Colonic mucosa (tissue), 4 donors: ENCODE measurements around the gene CACNA2D1. TPM values are rescaled to one million over a fixed set of nuclear protein-coding genes. Genes with fewer than 3 reads are reported as not detected.

Experiments used
- DNase-seq: peaks from one replicate; pipeline ENCODE4 v3.0.0-alpha.2; 2020
- H3K27ac ChIP-seq: fragments of 200-600 bp; one replicate; pipeline ENCODE4 v1.8.0; 2021
- H3K27me3 ChIP-seq: fragments of 200-600 bp; one replicate; pipeline ENCODE4 v1.8.0; 2021
- H3K36me3 ChIP-seq: fragments of 200-600 bp; one replicate; pipeline ENCODE4 v1.8.0; 2021
- H3K4me1 ChIP-seq: fragments of 200-600 bp; one replicate; pipeline ENCODE4 v1.8.0; 2021; ENCODE audit warnings: mild to moderate bottlenecking
- H3K4me3 ChIP-seq: fragments of 200-600 bp; one replicate; pipeline ENCODE4 v1.8.0; 2021
- H3K9ac ChIP-seq, 2 donors: one replicate each; pipeline ENCODE4 v1.7.0; 2013; ENCODE audit warnings: control low read depth in 2 of 2, low read depth in 2 of 2, low read length in 2 of 2
- H3K9me3 ChIP-seq: fragments of 200-600 bp; one replicate; pipeline ENCODE4 v1.8.0; 2021
- CTCF ChIP-seq: fragments of 200-600 bp; IDR thresholded peaks from one replicate; pipeline ENCODE4 v1.8.0; 2022; ENCODE audit warnings: antibody characterized with exemption, mild to moderate bottlenecking
- intact Hi-C: fragments of 100-400 bp; cut with DNase I; formaldehyde crosslinking; loops from one replicate; pipeline ENCODE4 v1.14.1; 2022
- total RNA-seq, 2 donors: library from RNA; stranded (reverse); fragmentation: NEBNext Ultra II Directional in 1 of 2; extraction: Animal tissue kit (Norgen Biotek cat#: 25700) in 1 of 2; gene quantifications; one replicate each; pipeline ENCODE4 v1.2.1, GENCODE V29; 2021
- donor health status: healthy.
- donor health status: DM: no; HTN: no; CAD: no.
- donor health status: DM: no; HTN: no; CAD: no.

The CACNA2D1 gene
- total RNA-seq, 2 donors from 2014 or later: 1.4 to 9.3 TPM

GRCh38 chr7:82036146-82036886 lies 407.3 kb downstream of the CACNA2D1 start:
- intact Hi-C loops: no loop called here
- no peaks in the 10 kb centered on the region for H3K9me3 ChIP-seq
- no peak overlapping the region for H3K9ac ChIP-seq
- no peak for TF ChIP-seq CTCF
- no peaks in the 10 kb centered on the region for H3K36me3 ChIP-seq
- no peak overlapping the region for H3K27ac ChIP-seq
- no peak for DNase-seq
- no peak overlapping the region for H3K4me3 ChIP-seq
- H3K27me3 ChIP-seq: no peaks in the 10 kb centered on the region
- H3K4me1 ChIP-seq: no peaks in the 10 kb centered on the region

- no peaks in the 10 kb centered on the region for H3K36me3 ChIP-seq
- TF ChIP-seq CTCF: no peak
- no peaks in the 10 kb centered on the region for H3K4me1 ChIP-seq
- no peak overlapping the region for H3K4me3 ChIP-seq
- intact Hi-C loops: no loop called here
- H3K27ac ChIP-seq: no peak overlapping the region
- H3K9me3 ChIP-seq: no peaks in the 10 kb centered on the region
- H3K9ac ChIP-seq: no peak overlapping the region
- no peak for DNase-seq
- H3K27me3 ChIP-seq: no peaks in the 10 kb centered on the region
These were observed 408.1 kb downstream of the CACNA2D1 start for GRCh38 chr7:82035456-82035855.

GRCh38 chr7:82032901-82033300 lies 410.7 kb downstream of the CACNA2D1 start:
- no peak overlapping the region for H3K9ac ChIP-seq
- no peak for TF ChIP-seq CTCF
- H3K9me3 ChIP-seq: no peaks in the 10 kb centered on the region
- no peak overlapping the region for H3K4me3 ChIP-seq
- H3K27ac ChIP-seq: no peak overlapping the region
- H3K27me3 ChIP-seq: no peaks in the 10 kb centered on the region
- intact Hi-C loops: no loop called here
- H3K4me1 ChIP-seq: no peaks in the 10 kb centered on the region
- no peak for DNase-seq
- H3K36me3 ChIP-seq: no peaks in the 10 kb centered on the region

- Histone ChIP-seq H3K27me3 (no peaks in the 10 kb centered on the region), H3K4me1 (no peaks in the 10 kb centered on the region), H3K36me3 (no peaks in the 10 kb centered on the region), H3K9me3 (no peaks in the 10 kb centered on the region), H3K27ac (no peak overlapping the region), H3K4me3 (no peak overlapping the region), H3K9ac (no peak overlapping the region)
- intact Hi-C loops: no loop called here
- no peak for TF ChIP-seq CTCF
- DNase-seq: no peak
These were observed 414.2 kb downstream of the CACNA2D1 start for GRCh38 chr7:82029236-82029913.

GRCh38 chr7:82028097-82028496 lies 415.5 kb downstream of the CACNA2D1 start:
- Histone ChIP-seq H3K9ac (no peak overlapping the region), H3K27ac (no peak overlapping the region), H3K36me3 (no peaks in the 10 kb centered on the region), H3K4me1 (no peaks in the 10 kb centered on the region), H3K27me3 (no peaks in the 10 kb centered on the region), H3K4me3 (no peak overlapping the region), H3K9me3 (no peaks in the 10 kb centered on the region)
- no peak for TF ChIP-seq CTCF
- intact Hi-C loops: no loop called here
- no peak for DNase-seq
